Measurements from ENCODE around the gene SZT2.
"Not testable (repeated sequence)": the region's sequence is repeated elsewhere in the genome, so short reads cannot be mapped to it uniquely, and the experiment has no call there.

Gene SZT2

GRCh38 chr1:43491061-43491460, 101.4 kb downstream of the SZT2 start:
- DNase-seq (ENCODE audit: low read depth) = no peak

GRCh38 chr1:43492826-43493225, 103.1 kb downstream of the SZT2 start:
- no peak for DNase-seq (ENCODE audit: low read depth)

GRCh38 chr1:43493661-43494450, 104.2 kb downstream of the SZT2 start:
- no peak for DNase-seq (ENCODE audit: low read depth)

GRCh38 chr1:43495204-43495603, 105.5 kb downstream of the SZT2 start:
- DNase-seq (ENCODE audit: low read depth) = no peak

GRCh38 chr1:43499898-43500297, 110.2 kb downstream of the SZT2 start:
- no peak for DNase-seq (ENCODE audit: low read depth)

- not testable (repeated sequence) for DNase-seq (ENCODE audit: low read depth)
Measured at GRCh38 chr1:43501806-43502205, 112.1 kb downstream of the SZT2 start.

- DNase-seq (ENCODE audit: low read depth) = no peak
Measured at GRCh38 chr1:43503534-43503933, 113.8 kb downstream of the SZT2 start.

Data from stimulated activated CD8-positive, alpha-beta memory T cell treated with anti-CD3 and anti-CD28 coated beads, Interleukin-4, amount 100 ng/mL, for 24 hours (primary cell).